CD1c-positive myeloid dendritic cell (primary cell): ENCODE measurements around the gene TSPAN9.
A peak's percentile ranks its signal among the peaks of the same experiment; 100 is the strongest.

ENCODE experiments used
- DNase-seq: peaks from one replicate; pipeline ENCODE4 v3.0.0-alpha.2; 2016; ENCODE audit errors: extremely low spot score

The TSPAN9 gene

DNA sequence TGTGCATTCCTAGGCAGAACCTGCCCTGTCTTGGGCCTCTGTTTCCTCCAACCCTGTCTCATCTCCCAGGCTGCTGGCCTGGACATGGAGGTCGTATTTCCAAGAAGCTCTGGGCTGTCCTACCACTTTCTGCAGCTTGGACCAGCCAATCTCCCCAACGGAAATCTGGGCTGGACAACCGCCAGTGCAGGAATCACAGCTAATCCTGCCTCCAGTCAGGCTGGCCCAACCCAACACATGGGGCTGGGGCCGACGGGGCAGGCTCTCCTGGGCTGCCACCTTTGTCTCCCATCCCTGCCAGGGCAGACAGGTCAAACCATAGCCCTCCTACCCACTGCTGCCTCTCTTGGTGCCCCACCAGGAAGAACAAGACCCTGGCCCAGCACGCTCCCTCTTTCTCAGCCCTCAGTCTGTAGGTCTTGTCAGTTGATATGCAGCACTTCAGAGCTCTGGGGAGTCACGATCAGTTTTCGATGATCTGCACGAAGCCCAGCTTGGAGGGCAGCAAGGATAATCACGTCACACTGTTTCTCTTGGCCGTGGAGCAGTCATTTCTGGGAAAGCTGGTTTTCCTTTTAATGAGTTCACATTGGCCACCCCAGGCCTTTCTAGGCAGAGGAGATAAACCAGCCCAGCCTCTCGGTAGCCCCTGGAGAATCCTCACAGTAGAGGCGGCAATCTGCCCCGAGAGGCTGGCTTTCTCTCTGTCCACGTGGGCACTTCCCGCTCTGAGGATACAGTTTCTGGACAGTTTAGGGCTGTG lies 218.6 kb downstream of the TSPAN9 start:
- no peak for DNase-seq

DNA sequence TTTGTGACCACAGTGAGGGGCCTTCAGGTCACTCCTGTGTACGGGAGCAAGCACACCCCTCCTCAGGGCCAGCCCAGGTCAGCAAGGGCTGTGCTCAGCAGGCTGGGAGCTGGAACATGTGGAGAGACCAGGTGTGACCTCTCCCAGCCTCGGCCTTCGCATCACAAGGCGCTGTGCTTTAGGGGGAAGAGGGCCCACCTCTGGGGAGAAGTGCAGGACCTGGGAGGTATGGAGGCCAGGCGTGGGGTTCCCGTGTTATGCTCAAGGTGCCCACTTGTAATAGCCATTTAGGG lies 219.2 kb downstream of the TSPAN9 start:
- DNase-seq, result no peak

GRCh38 chr12:3298603-3299002 lies 221.4 kb downstream of the TSPAN9 start:
- DNase-seq, result no peak

- peak; percentile 90 for DNase-seq
These were observed 223.0 kb downstream of the TSPAN9 start for GRCh38 chr12:3299929-3300832.

- no peak for DNase-seq
These were observed 223.7 kb downstream of the TSPAN9 start for GRCh38 chr12:3300833-3301401.

- no peak for DNase-seq
These were observed 225.3 kb downstream of the TSPAN9 start for GRCh38 chr12:3302401-3303041.

- DNase-seq, result no peak
These were observed 226.4 kb downstream of the TSPAN9 start for GRCh38 chr12:3303410-3304136.

- peak; percentile 3 for DNase-seq
These were observed 227.4 kb downstream of the TSPAN9 start for GRCh38 chr12:3304436-3305165.

DNA sequence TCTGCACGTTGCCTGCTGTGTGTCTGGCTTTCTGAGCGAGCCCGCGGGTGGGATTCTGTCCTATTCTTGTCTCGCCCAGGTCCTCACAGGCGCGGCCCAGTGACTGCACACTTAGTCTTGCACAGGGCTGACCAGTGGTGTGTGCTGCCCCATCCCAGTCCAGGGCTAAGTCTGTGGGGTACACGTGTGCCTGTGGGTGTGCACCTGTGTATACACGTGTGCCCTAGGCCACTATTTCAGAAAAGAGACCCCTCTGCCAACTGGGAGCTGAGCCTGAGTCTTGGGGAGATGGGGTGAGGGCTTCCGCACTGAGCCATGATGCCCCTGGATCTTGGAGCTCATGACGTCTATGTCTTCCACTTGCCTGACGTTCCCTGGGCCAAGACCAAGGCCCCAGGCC lies 228.3 kb downstream of the TSPAN9 start:
- no peak for DNase-seq

- DNase-seq, result no peak
These were observed 228.9 kb downstream of the TSPAN9 start for GRCh38 chr12:3305904-3306619.

- no peak for DNase-seq
These were observed 230.2 kb downstream of the TSPAN9 start for GRCh38 chr12:3307389-3307788.

- no peak for DNase-seq
These were observed 230.9 kb downstream of the TSPAN9 start for GRCh38 chr12:3308063-3308462.

DNA sequence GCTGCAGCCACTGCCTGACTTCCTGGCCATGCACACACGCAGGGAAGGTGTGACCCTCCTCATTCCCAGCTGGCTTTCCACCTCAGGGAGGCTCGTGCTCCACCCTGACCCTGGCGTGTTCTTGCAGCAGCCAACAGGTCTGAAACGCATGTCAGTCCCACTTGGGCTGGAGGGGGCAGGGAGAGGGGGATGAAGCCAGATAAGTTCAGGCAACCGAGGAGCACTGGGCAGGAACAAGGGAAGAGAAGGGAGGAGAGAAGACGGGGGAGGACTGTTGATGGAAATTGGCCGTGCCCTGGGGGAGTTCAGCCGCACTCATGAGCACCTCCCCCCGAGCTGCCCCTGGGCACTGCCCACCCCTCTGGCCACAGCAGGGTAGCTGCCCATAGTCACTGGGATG lies 231.4 kb downstream of the TSPAN9 start:
- no peak for DNase-seq

GRCh38 chr12:3309805-3310204 lies 232.6 kb downstream of the TSPAN9 start:
- DNase-seq, result no peak

- DNase-seq, result no peak
These were observed 233.3 kb downstream of the TSPAN9 start for GRCh38 chr12:3310271-3311026.

- no peak for DNase-seq
These were observed 233.8 kb downstream of the TSPAN9 start for GRCh38 chr12:3311027-3311402.

DNA sequence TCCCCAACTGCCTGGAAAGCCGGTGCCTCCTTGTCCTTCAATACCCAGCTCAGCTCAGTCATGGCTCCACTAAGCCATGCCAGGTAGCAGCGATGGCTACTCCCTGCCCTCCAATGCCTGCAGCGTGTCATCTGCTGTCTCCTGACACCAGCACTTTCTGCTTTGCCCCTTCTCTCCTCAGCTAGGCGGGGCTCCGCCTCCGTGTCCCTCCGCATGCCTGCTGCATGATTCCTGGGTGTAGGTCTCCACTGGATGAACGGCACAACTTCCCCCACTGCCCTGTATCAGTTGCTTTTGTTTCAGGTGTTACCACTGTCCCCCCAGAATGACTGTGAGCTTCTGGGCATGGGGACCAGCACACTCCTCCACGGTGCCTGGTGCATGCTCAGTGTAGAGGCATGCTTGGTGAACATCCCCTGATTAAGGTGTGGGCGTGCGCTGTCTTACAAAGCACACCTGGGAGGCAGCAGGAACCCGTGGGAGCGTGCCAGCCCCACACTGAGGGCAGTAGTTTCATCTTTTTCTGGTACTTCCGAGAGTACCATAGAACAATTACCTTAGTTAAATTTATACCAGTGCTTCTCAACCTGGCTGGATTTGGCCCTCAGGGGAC lies 234.4 kb downstream of the TSPAN9 start:
- no peak for DNase-seq

- no peak for DNase-seq
These were observed 235.9 kb downstream of the TSPAN9 start for GRCh38 chr12:3313066-3313465.
